Osteocyte (in vitro differentiated cells): ENCODE results near the gene SHROOM3. TPM values are rescaled to one million over a fixed set of nuclear protein-coding genes. Genes with fewer than 3 reads are reported as not detected.
A peak's percentile ranks its signal among the peaks of the same experiment; 100 is the strongest.

Source experiments
- DNase-seq: peaks from one replicate; pipeline ENCODE4 v3.0.0; 2021; ENCODE audit warnings: mixed read lengths; ENCODE audit not compliant: unreplicated experiment; ENCODE audit errors: extremely low spot score
- H3K27ac Mint-ChIP-seq: one replicate; pipeline ENCODE4 v1.8.0; 2021; ENCODE audit warnings: mild to moderate bottlenecking, mixed read lengths; ENCODE audit not compliant: unreplicated experiment
- H3K27me3 Mint-ChIP-seq: one replicate; pipeline ENCODE4 v1.8.0; 2021; ENCODE audit warnings: mixed read lengths; ENCODE audit not compliant: unreplicated experiment
- H3K36me3 Mint-ChIP-seq: one replicate; pipeline ENCODE4 v1.8.0; 2021; ENCODE audit warnings: mixed read lengths; ENCODE audit not compliant: unreplicated experiment
- H3K4me1 Mint-ChIP-seq: one replicate; pipeline ENCODE4 v1.8.0; 2021; ENCODE audit warnings: mixed read lengths; ENCODE audit not compliant: unreplicated experiment
- H3K4me3 Mint-ChIP-seq: one replicate; pipeline ENCODE4 v1.8.0; 2021; ENCODE audit warnings: mild to moderate bottlenecking, moderate library complexity, mixed read lengths; ENCODE audit not compliant: unreplicated experiment
- H3K9me3 Mint-ChIP-seq: one replicate; pipeline ENCODE4 v1.8.0; 2021; ENCODE audit warnings: mixed read lengths; ENCODE audit not compliant: unreplicated experiment
- total RNA-seq: library from RNA; stranded (reverse); gene quantifications from 2 replicates; pipeline ENCODE4 v1.2.1, GENCODE V29; 2021
- TF ChIP-seq, protein P1 (sequence below): fragments of 200-600 bp; sonication (generic); IDR thresholded peaks from 2 replicates; pipeline ENCODE4 v1.5.0; 2021; ENCODE audit warnings: antibody characterized with exemption, mild to moderate bottlenecking, moderate library complexity

SHROOM3 gene
- total RNA-seq, 1 donor from 2014 or later, result 4.8 TPM

DNA sequence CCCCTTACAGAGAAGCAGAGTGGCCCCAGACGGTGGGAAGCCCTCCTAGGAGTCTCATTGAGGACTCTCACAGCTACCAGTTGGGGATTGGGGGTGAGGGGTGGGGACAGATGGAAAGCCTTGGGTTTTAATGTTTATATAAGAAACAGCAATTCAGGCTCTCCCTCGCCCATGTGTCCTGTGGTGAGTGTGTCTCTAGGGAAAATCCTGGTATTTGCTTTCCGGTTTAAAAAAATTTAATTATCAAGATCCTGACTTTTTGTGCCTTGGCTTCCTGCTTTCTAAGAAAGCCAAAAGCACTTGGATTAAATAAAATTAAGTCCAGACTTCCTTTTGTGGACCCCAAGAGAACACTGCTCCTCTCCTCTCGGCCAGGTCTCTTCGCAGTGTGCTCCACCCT lies 369.1 kb downstream of the SHROOM3 start:
- H3K4me1 Mint-ChIP-seq, result peaks cover 24% of the 10 kb centered on the region
- H3K4me3 Mint-ChIP-seq, result no peak overlapping the region
- H3K9me3 Mint-ChIP-seq, result peaks cover 7% of the 10 kb centered on the region
- no peaks in the 10 kb centered on the region for H3K27me3 Mint-ChIP-seq
- no peak for DNase-seq
- H3K27ac Mint-ChIP-seq, result peak overlapping the region; percentile 46
- H3K36me3 Mint-ChIP-seq, result peaks cover 8% of the 10 kb centered on the region
- TF ChIP-seq, protein P1, sequence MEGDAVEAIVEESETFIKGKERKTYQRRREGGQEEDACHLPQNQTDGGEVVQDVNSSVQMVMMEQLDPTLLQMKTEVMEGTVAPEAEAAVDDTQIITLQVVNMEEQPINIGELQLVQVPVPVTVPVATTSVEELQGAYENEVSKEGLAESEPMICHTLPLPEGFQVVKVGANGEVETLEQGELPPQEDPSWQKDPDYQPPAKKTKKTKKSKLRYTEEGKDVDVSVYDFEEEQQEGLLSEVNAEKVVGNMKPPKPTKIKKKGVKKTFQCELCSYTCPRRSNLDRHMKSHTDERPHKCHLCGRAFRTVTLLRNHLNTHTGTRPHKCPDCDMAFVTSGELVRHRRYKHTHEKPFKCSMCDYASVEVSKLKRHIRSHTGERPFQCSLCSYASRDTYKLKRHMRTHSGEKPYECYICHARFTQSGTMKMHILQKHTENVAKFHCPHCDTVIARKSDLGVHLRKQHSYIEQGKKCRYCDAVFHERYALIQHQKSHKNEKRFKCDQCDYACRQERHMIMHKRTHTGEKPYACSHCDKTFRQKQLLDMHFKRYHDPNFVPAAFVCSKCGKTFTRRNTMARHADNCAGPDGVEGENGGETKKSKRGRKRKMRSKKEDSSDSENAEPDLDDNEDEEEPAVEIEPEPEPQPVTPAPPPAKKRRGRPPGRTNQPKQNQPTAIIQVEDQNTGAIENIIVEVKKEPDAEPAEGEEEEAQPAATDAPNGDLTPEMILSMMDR, result no peak

DNA sequence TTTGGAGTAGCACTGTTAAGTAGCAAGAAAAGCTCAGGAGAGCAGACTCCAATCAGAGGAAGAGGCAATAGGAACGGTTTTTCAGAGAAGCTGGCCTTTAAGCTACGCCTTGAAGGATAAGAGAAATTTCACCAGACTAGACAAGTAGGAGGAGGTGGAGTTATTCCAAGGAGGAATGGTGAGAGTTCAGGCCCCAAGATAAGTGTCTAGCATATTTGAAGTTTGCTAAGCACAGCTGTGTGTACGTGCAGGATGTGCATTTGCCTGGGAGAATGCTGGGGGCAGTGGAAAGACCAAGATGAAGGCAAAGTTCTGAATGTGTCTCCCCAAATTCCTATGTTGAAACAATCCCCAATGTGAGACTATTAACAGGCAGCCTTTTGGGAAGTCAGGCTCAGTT lies 371.3 kb downstream of the SHROOM3 start:
- H3K27me3 Mint-ChIP-seq, result no peaks in the 10 kb centered on the region
- TF ChIP-seq, protein P1, result no peak
- H3K36me3 Mint-ChIP-seq, result peaks cover 8% of the 10 kb centered on the region
- peaks cover 39% of the 10 kb centered on the region for H3K4me1 Mint-ChIP-seq
- H3K4me3 Mint-ChIP-seq, result no peak overlapping the region
- DNase-seq, result no peak
- H3K27ac Mint-ChIP-seq, result no peak overlapping the region
- H3K9me3 Mint-ChIP-seq, result peaks cover 7% of the 10 kb centered on the region

DNA sequence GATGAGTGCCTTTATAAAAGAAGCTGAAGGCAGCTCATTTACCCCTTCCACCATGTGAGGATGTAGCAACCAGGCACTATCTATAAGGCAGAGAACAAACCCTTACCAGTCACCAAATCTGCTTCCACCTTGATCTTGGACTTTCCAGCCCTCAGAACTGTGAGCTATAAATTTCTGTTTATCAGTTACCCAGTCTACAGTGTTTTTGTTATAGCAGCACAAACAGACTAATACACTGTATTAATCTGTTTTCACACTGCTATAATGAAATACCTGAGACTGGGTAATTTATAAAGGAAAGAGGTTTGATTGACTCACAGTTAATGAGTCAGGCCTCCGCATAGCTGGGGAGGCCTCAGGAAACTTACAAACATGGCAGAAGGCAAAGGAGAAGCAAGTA lies 371.7 kb downstream of the SHROOM3 start:
- no peaks in the 10 kb centered on the region for H3K27me3 Mint-ChIP-seq
- TF ChIP-seq, protein P1, result no peak
- no peak for DNase-seq
- H3K4me1 Mint-ChIP-seq, result peaks cover 43% of the 10 kb centered on the region
- H3K27ac Mint-ChIP-seq, result no peak overlapping the region
- H3K36me3 Mint-ChIP-seq, result peaks cover 8% of the 10 kb centered on the region
- no peak overlapping the region for H3K4me3 Mint-ChIP-seq
- H3K9me3 Mint-ChIP-seq, result peaks cover 7% of the 10 kb centered on the region

DNA sequence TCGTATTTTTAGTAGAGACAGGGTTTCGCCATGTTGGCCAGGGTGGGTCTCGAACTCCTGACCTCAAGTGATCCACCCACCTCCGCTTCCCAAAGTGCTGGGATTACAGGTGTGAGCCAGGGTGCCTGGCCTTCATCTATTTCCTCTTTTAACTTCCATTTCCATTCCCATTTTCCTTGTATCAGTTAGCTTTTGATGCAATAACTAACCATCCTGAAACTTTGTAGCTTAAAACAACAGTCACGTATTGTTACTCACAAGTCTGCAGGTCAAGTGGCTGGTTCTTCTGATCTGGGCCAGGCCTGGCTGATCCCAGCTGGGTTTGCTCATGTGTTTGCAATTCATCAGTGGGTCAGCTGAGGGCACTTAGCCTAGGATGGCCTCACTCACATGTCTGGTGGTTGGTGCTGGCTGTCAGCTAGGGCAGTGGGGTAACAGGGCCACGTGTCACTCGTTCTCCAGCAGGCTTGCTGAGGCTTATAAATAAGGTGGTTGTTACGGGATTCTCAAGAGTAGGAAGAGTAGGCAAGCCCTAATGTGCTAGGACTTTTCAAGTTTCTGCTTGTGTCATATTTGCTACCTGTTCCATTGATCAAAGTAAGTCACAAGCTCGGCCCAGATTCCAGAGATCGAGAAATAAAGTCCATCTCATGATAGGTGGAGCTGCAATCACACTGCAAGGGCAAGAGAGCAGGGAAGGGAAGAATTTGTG lies 374.7 kb downstream of the SHROOM3 start:
- H3K36me3 Mint-ChIP-seq, result peaks cover 8% of the 10 kb centered on the region
- no peaks in the 10 kb centered on the region for H3K27me3 Mint-ChIP-seq
- H3K27ac Mint-ChIP-seq, result no peak overlapping the region
- no peak overlapping the region for H3K4me3 Mint-ChIP-seq
- TF ChIP-seq, protein P1, result no peak
- H3K9me3 Mint-ChIP-seq, result peaks cover 7% of the 10 kb centered on the region
- DNase-seq, result no peak
- H3K4me1 Mint-ChIP-seq, result peaks cover 39% of the 10 kb centered on the region

DNA sequence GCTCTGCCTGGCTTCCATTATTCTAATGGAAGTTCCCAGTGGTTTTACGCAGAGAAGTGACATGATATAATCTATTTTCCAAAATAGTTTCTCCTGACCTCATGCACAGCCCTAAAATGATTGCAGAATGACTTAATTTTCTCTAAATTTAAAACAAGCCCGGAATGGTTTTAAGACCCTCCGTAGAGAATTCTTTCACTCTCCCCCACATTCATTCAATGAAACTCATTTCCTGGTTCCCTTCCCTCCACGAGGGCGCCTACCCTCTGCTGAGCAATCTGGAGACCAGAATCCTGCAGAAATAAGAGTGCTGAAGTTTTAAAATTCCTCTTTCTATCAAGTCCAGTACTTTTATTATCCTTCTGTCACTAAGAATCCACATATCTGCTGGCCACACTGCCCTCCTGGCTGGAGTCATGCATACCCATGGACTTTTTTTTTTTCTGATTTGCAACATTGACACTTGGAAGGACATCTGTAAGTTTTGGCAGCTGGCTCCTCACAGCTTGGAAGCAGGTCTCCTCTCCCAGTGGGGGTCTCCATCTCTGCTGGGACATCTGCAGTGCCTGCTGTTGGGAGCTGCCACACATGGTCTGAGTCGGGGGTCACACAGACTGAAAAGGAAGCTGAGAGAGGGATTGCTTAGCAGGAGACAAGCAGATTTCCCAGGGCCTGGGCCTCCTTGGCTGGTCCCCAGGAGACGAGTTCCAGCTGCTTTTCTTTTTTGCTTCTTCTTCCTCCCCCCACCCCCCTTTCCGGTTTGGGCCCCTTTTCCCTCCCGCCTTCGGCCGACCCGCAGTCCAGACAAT lies 376.8 kb downstream of the SHROOM3 start:
- Mint-ChIP-seq H3K27ac (peak overlapping the region; percentile 79), H3K27me3 (no peaks in the 10 kb centered on the region)
- TF ChIP-seq, protein P1, result peak; percentile 27

More for the DNA sequence above, 376.8 kb downstream of the SHROOM3 start:
- peak overlapping the region; percentile 24 for H3K4me3 Mint-ChIP-seq
- peak; percentile 90 for DNase-seq
- peaks cover 15% of the 10 kb centered on the region for H3K36me3 Mint-ChIP-seq
- peaks cover 37% of the 10 kb centered on the region for H3K4me1 Mint-ChIP-seq
- peaks cover 19% of the 10 kb centered on the region for H3K9me3 Mint-ChIP-seq
